Liver (tissue), 3 donors: ENCODE results near the gene FFAR1.

ENCODE experiments used
- EGR1 ChIP-seq, 2 donors: IDR thresholded peaks; 2 replicates each; pipeline ENCODE4 v1.6.1; 2016 to 2018; ENCODE audit warnings: antibody characterized with exemption in 2 of 2, low read depth in 2 of 2
- GABPA ChIP-seq, 2 donors: IDR thresholded peaks in 1 of 2; conservative IDR thresholded peaks in 1 of 2; 2 replicates each; pipeline ENCODE4 v1.6.1; 2016; ENCODE audit warnings: antibody characterized with exemption in 2 of 2, mild to moderate bottlenecking in 1 of 2, moderate library complexity in 1 of 2
- ZBTB33 ChIP-seq: IDR thresholded peaks from 2 replicates; pipeline ENCODE4 v1.6.1; 2016; ENCODE audit warnings: antibody characterized with exemption
- TF ChIP-seq, protein P1 (sequence below): fragments of 150-350 bp; IDR thresholded peaks from 2 replicates; pipeline ENCODE4 v1.5.1; 2017; ENCODE audit warnings: improper control_type of control experiment, low read depth, low read length; ENCODE audit not compliant: missing input control
- donor health status: healthy.
- donor health status: healthy.

DNA sequence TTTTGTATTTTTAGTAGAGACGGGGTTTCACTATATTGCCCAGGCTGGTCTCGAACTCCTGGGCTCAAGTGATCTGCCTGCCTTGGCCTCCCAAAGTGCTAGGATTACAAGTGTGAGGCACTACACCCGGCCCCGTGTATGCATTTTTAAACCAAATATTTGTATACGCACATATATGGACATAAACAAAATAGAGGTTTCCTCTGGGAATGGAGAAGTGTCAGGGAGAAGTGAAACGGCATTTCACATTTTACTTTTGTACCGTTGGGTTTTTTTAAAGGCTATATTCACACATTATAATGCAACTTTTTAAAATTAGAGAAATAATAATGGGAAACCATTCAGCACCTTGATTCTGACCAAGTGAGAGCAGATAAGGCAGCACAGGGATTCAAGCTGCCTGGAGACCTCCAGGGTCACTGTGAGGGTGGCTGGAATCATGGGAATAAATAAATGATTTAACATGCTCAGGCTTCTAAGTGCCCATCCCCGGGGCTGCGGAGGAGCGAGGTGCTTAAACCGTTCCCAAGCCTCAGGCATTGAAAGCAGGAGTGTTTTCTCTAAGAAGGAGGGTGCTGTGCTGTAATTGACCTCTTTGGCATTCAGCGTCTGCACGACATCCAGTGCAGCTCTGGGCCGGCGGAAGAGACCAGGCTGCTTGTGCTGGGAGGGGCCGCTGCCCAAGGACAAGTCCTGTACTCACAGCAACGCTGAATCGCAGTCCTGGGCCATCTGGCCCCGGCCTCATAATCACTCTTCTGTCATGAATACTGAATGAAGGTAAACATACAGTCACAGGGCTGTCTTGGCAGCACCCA lies 47.9 kb downstream of the FFAR1 start:
- TF ChIP-seq, protein P1, sequence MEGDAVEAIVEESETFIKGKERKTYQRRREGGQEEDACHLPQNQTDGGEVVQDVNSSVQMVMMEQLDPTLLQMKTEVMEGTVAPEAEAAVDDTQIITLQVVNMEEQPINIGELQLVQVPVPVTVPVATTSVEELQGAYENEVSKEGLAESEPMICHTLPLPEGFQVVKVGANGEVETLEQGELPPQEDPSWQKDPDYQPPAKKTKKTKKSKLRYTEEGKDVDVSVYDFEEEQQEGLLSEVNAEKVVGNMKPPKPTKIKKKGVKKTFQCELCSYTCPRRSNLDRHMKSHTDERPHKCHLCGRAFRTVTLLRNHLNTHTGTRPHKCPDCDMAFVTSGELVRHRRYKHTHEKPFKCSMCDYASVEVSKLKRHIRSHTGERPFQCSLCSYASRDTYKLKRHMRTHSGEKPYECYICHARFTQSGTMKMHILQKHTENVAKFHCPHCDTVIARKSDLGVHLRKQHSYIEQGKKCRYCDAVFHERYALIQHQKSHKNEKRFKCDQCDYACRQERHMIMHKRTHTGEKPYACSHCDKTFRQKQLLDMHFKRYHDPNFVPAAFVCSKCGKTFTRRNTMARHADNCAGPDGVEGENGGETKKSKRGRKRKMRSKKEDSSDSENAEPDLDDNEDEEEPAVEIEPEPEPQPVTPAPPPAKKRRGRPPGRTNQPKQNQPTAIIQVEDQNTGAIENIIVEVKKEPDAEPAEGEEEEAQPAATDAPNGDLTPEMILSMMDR: no peak
- TF ChIP-seq GABPA (IDR thresholded peaks at IDR 0.05 in 1 of 2, conservative IDR thresholded peaks at IDR 0.05 in 1 of 2) (no peak), EGR1 (IDR thresholded peaks at IDR 0.05; ENCODE audit: low read depth in 2 of 2) (no peak), ZBTB33 (no peak)
